ENCODE results near the gene THSD4. TPM values are rescaled to one million over a fixed set of nuclear protein-coding genes. Genes with fewer than 3 reads are reported as not detected.

THSD4 gene
- total RNA-seq, 4 donors from 2014 or later = 10.7 to 59.5 (median 49.0) TPM

DNA sequence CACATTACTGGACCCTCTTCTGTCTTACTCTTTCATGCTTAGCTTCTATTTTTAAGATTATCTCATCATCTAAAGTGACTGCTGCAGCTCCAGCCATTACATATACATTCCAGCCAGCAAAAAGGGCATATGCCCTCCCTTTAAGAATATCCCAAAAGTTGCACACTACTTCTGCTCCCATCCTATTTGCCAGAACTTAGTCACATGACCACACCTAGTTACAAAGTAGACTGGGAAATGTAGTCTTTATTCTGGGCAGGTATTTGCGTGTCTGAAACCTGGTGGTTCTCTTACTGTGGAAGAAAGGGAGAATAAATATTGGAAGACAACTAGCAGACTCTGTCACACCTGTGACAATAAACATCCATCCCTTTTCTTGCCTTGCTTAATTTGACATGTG, 353.4 kb downstream of the THSD4 start:
- no peak for DNase-seq
- H3K36me3 ChIP-seq = no peaks in the 10 kb centered on the region
- H3K9me3 ChIP-seq = no peaks in the 10 kb centered on the region
- H3K4me1 ChIP-seq = no peaks in the 10 kb centered on the region
- no peak for TF ChIP-seq POLR2A (IDR thresholded peaks at IDR 0.05)
- TF ChIP-seq, protein P1, sequence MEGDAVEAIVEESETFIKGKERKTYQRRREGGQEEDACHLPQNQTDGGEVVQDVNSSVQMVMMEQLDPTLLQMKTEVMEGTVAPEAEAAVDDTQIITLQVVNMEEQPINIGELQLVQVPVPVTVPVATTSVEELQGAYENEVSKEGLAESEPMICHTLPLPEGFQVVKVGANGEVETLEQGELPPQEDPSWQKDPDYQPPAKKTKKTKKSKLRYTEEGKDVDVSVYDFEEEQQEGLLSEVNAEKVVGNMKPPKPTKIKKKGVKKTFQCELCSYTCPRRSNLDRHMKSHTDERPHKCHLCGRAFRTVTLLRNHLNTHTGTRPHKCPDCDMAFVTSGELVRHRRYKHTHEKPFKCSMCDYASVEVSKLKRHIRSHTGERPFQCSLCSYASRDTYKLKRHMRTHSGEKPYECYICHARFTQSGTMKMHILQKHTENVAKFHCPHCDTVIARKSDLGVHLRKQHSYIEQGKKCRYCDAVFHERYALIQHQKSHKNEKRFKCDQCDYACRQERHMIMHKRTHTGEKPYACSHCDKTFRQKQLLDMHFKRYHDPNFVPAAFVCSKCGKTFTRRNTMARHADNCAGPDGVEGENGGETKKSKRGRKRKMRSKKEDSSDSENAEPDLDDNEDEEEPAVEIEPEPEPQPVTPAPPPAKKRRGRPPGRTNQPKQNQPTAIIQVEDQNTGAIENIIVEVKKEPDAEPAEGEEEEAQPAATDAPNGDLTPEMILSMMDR (IDR thresholded peaks at IDR 0.05) = no peak
- H3K27ac ChIP-seq = no peak overlapping the region
- H3K27me3 ChIP-seq = no peaks in the 10 kb centered on the region
- H3K4me3 ChIP-seq = no peak overlapping the region

DNA sequence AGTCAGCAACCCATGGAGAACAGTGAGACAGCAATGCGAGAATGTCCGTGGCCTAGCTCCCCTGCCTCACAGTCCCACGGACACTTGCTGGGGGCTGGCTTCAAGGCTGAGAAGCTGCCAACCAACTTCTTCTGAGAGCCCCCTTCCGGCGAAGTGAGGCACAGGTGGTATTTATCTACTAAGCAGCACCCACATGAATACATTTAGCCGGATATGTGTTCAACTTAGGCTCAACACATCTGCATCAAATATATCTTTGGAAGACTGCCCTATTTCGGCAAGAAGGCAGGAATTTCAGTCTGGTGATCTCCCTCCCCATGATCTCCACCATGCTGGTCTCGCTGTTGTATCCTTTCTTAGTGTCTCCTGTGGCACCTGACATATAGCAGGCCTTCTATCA, 354.1 kb downstream of the THSD4 start:
- no peaks in the 10 kb centered on the region for H3K36me3 ChIP-seq
- no peaks in the 10 kb centered on the region for H3K9me3 ChIP-seq
- H3K27ac ChIP-seq = no peak overlapping the region
- no peaks in the 10 kb centered on the region for H3K4me1 ChIP-seq
- no peaks in the 10 kb centered on the region for H3K27me3 ChIP-seq
- no peak for DNase-seq
- TF ChIP-seq POLR2A (IDR thresholded peaks at IDR 0.05) = no peak
- TF ChIP-seq, protein P1 (IDR thresholded peaks at IDR 0.05) = no peak
- no peak overlapping the region for H3K4me3 ChIP-seq

DNA sequence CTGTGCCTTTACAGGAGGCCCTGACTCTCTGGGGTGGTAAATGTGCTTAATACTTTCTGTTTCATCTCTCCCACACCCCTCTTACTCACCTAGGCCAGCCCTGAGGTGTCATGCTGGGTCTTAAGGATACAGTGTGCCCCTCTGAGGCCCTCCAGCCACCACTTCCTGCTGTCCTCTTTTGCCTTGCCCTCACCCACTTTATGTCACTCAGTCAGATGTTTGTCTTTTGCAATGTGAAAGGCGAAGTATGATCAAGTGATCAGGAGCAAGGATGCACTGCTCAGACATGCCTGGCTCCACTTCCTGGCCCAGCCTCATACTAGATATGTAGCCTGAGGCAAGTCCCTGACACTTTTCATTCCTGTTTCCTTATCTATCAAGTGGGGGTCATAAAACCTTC, 356.1 kb downstream of the THSD4 start:
- no peak for DNase-seq
- TF ChIP-seq, protein P1 (IDR thresholded peaks at IDR 0.05) = no peak
- TF ChIP-seq POLR2A (IDR thresholded peaks at IDR 0.05) = no peak
- no peak overlapping the region for H3K27ac ChIP-seq

DNA sequence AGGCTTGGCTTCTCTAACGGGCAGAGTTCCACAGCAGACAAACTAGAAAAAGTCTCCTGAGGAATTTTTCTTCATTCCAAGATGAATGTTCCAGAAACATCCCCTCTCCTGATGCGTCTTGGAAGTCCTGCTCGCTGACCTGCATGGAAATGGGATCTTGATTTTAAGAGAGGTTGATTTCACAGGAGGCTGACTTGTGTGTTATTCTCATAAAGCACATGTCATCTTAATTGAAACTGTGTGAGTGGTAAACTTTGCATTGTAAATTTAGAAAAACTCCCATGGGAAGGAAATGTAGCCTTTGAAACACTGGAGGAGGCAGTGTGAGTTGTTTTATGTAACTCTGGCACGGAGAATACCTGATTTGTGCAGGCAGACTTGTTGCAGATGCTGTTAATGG, 357.3 kb downstream of the THSD4 start:
- TF ChIP-seq, protein P1 (IDR thresholded peaks at IDR 0.05) = no peak
- no peak for TF ChIP-seq POLR2A (IDR thresholded peaks at IDR 0.05)
- H3K4me3 ChIP-seq = no peak overlapping the region
- H3K27ac ChIP-seq = no peak overlapping the region
- H3K27me3 ChIP-seq = no peaks in the 10 kb centered on the region
- H3K36me3 ChIP-seq = no peaks in the 10 kb centered on the region
- no peaks in the 10 kb centered on the region for H3K9me3 ChIP-seq
- no peak for DNase-seq
- no peaks in the 10 kb centered on the region for H3K4me1 ChIP-seq

More for the DNA sequence above, 356.1 kb downstream of the THSD4 start:
- no peaks in the 10 kb centered on the region for H3K27me3 ChIP-seq
- H3K36me3 ChIP-seq = no peaks in the 10 kb centered on the region
- H3K9me3 ChIP-seq = no peaks in the 10 kb centered on the region
- no peak overlapping the region for H3K4me3 ChIP-seq
- no peaks in the 10 kb centered on the region for H3K4me1 ChIP-seq

DNA sequence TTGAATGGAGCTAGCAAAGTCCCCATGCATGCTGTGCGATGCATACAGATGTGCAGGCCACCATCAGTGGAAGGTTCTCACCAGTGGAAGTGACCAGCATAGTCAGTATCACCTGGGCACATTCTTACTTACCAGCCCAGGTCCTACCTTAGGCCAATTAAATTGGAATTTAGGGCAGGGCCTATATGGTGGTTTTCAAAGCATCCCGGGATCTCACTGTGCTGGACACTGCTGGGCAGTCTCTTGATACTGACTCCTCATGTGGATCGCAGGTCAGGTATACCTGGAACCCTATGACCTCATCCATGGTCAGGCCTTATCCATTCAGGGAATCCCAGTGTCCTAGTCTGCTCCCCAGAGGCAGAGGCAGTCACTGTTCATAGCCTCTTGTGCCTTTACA, 358.5 kb downstream of the THSD4 start:
- no peak for DNase-seq
- Histone ChIP-seq H3K4me3 (no peak overlapping the region), H3K9me3 (no peaks in the 10 kb centered on the region), H3K27me3 (no peaks in the 10 kb centered on the region), H3K36me3 (no peaks in the 10 kb centered on the region), H3K27ac (no peak overlapping the region), H3K4me1 (no peaks in the 10 kb centered on the region)
- no peak for TF ChIP-seq POLR2A (IDR thresholded peaks at IDR 0.05)
- TF ChIP-seq, protein P1 (IDR thresholded peaks at IDR 0.05) = no peak

DNA sequence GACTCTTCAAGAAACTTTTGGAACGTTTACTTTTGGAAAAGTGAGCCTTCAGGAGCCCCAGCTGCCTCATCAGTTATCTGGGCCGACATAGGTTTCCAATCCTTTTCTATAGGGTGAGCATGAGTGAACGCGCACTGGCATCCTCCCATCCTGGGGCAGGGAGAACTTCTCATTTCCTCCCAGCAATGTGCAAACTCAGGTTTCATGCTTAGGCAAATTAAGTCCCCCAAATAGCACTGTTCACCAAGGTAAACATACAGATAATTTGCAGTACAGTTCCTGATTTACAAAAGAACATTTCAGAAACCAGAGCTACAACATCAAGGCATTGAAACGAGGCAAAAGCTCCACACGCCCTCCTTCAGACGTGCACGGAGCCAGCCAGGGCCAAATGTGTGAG, 361.6 kb downstream of the THSD4 start:
- TF ChIP-seq, protein P1 (IDR thresholded peaks at IDR 0.05) = no peak
- no peak for TF ChIP-seq POLR2A (IDR thresholded peaks at IDR 0.05)
- Histone ChIP-seq H3K27ac (no peak overlapping the region), H3K36me3 (no peaks in the 10 kb centered on the region), H3K27me3 (no peaks in the 10 kb centered on the region), H3K9me3 (no peaks in the 10 kb centered on the region), H3K4me1 (no peaks in the 10 kb centered on the region), H3K4me3 (no peak overlapping the region)
- DNase-seq = no peak
